ENCODE measurements around the gene STIM1. TPM values are rescaled to one million over a fixed set of nuclear protein-coding genes. Genes with fewer than 3 reads are reported as not detected.

Gene STIM1
- total RNA-seq, 1 experiment from 2014 or later: 15.2 TPM

- H3K4me1 ChIP-seq (ENCODE audit: insufficient read depth, low read length): no peaks in the 10 kb centered on the region
- no peak overlapping the region for H3K4me3 Mint-ChIP-seq
- H4K5ac ChIP-seq (ENCODE audit: insufficient read length, low read depth, low read length): no peak overlapping the region
- no peak overlapping the region for H2BK15ac ChIP-seq (ENCODE audit: low read depth, low read length)
- H2BK20ac ChIP-seq (ENCODE audit: low read depth, low read length, poor library complexity, severe bottlenecking): no peak overlapping the region
- no peak overlapping the region for H2AK5ac ChIP-seq (ENCODE audit: insufficient read length, low read length)
- no peaks in the 10 kb centered on the region for H3K79me1 ChIP-seq (ENCODE audit: insufficient read depth, low read depth, low read length, poor library complexity, severe bottlenecking)
- no peak overlapping the region for H2BK5ac ChIP-seq (ENCODE audit: insufficient read length, low read length)
- no peaks in the 10 kb centered on the region for H3K27me3 ChIP-seq (ENCODE audit: insufficient read depth, low read length)
- no peak overlapping the region for H3K4me2 ChIP-seq (ENCODE audit: insufficient read depth, insufficient read length, low read length)
- H3K23ac ChIP-seq (ENCODE audit: insufficient read length, low read depth, low read length): no peak overlapping the region
- H3K4me1 Mint-ChIP-seq: no peaks in the 10 kb centered on the region
- no peaks in the 10 kb centered on the region for H3K27me3 Mint-ChIP-seq (ENCODE audit: low read depth)
- H3K18ac ChIP-seq (ENCODE audit: insufficient read length, low read depth, low read length): no peak overlapping the region
- no peak overlapping the region for H4K91ac ChIP-seq (ENCODE audit: insufficient read length, low read depth, low read length)
- no peak overlapping the region for H4K8ac ChIP-seq (replicated peaks; ENCODE audit: insufficient read length, low read depth, low read length)
- no peak overlapping the region for H3K14ac ChIP-seq (ENCODE audit: insufficient read depth, low read length)
- no CpG with 5 or more reads among the region's 1 CpG for WGBS (ENCODE audit: extremely low coverage, insufficient read length, low lambda C conversion rate)
- no peaks in the 10 kb centered on the region for H3K79me2 ChIP-seq (ENCODE audit: insufficient read depth, low read length)
- no peak overlapping the region for H3K27ac Mint-ChIP-seq
- no peak overlapping the region for H3K4ac ChIP-seq (ENCODE audit: low read depth, low read length)
- DNase-seq: no peak
- no peaks in the 10 kb centered on the region for H3K23me2 ChIP-seq (ENCODE audit: insufficient read length, low read depth, low read length, poor library complexity, severe bottlenecking)
- no peak overlapping the region for H2BK120ac ChIP-seq (ENCODE audit: low read depth, low read length, poor library complexity, severe bottlenecking)
- H4K20me1 ChIP-seq (ENCODE audit: control insufficient read depth, insufficient read depth, insufficient read length): no peaks in the 10 kb centered on the region
- no peak overlapping the region for H2BK12ac ChIP-seq (ENCODE audit: insufficient read length, low read depth, low read length)
- no peak overlapping the region for H3K56ac ChIP-seq (ENCODE audit: insufficient read length, low read depth, low read length)
- no peaks in the 10 kb centered on the region for H3K9me3 ChIP-seq (ENCODE audit: control insufficient read depth, low read depth, low read length)
- H3K27ac ChIP-seq (ENCODE audit: insufficient read length, low read depth, low read length): no peak overlapping the region
- TF ChIP-seq CTCF (conservative IDR thresholded peaks at IDR 0.05): no peak
- no peak overlapping the region for H3T11ph ChIP-seq (ENCODE audit: low read length)
- peaks cover 0 to 4% (median 2%) of the 10 kb centered on the region in 3 experiments; a peak in 2 of 7 replicates for H3K36me3 Mint-ChIP-seq (ENCODE audit: insufficient read depth in 1 of 3, low read depth in 3 of 3)
- no peak overlapping the region for H2AFZ ChIP-seq (ENCODE audit: low read length)
- no peak overlapping the region for H3K9ac ChIP-seq (ENCODE audit: extremely low read depth, insufficient read length, low read length)
- H3K9me3 Mint-ChIP-seq: peaks cover 3 to 11% of the 10 kb centered on the region in 2 experiments; a peak in 4 of 5 replicates
Observed at GRCh38 chr11:3922056-3922455, 66.6 kb downstream of the STIM1 start.

Measured in H9 (cell line).